ENCODE results near the gene CDKAL1. TPM values are rescaled to one million over a fixed set of nuclear protein-coding genes. Genes with fewer than 3 reads are reported as not detected.
"Not testable (repeated sequence)": the region's sequence is repeated elsewhere in the genome, so short reads cannot be mapped to it uniquely, and the experiment has no call there.

Gene CDKAL1
- total and polyA plus RNA-seq, 11 donors, result 3.2 to 14.3 (median 9.3) TPM

DNA sequence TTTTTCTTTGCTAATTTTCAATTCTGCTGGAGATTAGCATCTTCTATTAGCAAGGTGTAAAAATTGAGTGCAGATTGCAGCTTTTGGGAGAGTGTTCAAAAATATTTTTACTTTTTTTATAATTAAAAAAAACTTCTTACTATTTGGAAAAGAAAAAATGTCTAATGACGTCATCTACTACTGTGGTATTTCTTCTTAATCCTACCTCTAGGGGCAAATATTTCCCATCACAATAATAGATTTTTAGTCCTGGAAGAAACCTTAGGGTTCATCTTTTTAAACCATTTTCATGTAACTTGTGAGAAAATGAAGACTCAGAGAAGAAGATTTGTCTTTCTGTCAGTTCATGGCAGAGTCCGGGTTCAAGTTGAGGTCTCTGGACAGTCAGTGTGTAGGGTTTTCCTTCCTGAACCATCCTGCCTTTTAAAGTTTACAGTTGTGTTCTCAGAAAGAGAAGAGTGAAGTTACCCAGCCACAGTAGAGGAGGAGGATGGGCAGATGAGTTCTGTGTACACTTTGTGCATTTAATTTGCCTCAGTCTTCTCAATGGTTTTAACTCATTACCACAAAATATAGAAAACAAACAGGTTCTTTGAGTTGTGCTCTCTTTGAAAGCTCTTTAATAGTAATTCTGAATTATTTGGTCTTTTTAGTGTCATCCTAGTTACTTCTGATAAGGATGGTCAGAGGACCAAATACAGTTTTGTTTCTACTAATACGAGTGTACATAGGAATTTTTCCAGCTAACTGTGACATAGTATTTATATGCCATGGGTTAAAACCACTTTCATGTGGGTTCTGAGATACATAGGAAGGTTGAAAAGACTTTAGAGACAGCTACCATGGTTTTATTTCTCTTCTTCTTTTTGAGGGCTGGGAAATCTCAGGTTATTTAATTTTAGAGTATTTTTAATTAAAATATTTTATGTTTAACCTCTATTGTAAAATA is 184.7 kb downstream of the CDKAL1 start:
- no peaks in the 10 kb centered on the region for H3K36me3 ChIP-seq
- WGBS, 4 donors, result 84 to 91% (median 88%) methylated on average over 3 of the region's 3 CpGs
- ATAC-seq, result no peak
- no peak for TF ChIP-seq POLR2A (IDR thresholded peaks at IDR 0.05)
- TF ChIP-seq, protein P1, sequence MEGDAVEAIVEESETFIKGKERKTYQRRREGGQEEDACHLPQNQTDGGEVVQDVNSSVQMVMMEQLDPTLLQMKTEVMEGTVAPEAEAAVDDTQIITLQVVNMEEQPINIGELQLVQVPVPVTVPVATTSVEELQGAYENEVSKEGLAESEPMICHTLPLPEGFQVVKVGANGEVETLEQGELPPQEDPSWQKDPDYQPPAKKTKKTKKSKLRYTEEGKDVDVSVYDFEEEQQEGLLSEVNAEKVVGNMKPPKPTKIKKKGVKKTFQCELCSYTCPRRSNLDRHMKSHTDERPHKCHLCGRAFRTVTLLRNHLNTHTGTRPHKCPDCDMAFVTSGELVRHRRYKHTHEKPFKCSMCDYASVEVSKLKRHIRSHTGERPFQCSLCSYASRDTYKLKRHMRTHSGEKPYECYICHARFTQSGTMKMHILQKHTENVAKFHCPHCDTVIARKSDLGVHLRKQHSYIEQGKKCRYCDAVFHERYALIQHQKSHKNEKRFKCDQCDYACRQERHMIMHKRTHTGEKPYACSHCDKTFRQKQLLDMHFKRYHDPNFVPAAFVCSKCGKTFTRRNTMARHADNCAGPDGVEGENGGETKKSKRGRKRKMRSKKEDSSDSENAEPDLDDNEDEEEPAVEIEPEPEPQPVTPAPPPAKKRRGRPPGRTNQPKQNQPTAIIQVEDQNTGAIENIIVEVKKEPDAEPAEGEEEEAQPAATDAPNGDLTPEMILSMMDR (IDR thresholded peaks at IDR 0.05), result no peak
- intact Hi-C loops (cut with DNase I), result no loop called here
- DNase-seq, result no peak
- peaks cover 0 to 5% (median 0%) of the 10 kb centered on the region in 12 donors for H3K9me3 ChIP-seq
- no peak overlapping the region for H3K27ac ChIP-seq
- H3K4me3 ChIP-seq, result no peak overlapping the region
- no peaks in the 10 kb centered on the region for H3K27me3 ChIP-seq
- H3K4me1 ChIP-seq, result no peaks in the 10 kb centered on the region

DNA sequence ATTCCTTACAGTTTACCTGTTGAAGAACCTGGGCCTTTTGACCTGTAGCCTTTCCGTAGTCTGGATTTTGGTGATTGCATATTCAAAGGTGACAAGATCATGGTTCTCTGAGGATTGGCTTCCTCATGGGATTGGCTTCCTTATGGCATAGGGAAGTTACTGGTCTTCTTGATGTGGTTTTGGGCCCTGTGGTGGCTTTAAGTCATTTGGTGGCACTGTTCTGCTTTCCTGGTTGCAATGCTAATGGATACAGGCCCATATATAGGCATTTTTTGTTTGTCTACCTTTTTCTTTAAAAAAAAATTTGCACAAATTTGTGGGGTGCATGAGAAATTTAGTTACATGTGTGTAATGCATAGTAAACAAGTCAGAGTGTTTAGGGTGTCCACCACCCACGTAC is 185.7 kb downstream of the CDKAL1 start:
- Histone ChIP-seq H3K4me1 (no peaks in the 10 kb centered on the region), H3K9me3 (peaks cover 0 to 5% (median 0%) of the 10 kb centered on the region in 12 donors), H3K36me3 (no peaks in the 10 kb centered on the region), H3K4me3 (no peak overlapping the region), H3K27me3 (no peaks in the 10 kb centered on the region), H3K27ac (no peak overlapping the region)
- intact Hi-C loops (cut with DNase I), result no loop called here
- ATAC-seq, result no peak
- DNase-seq, result no peak
- 95 to 98% (median 96%) methylated on average over 2 of the region's 2 CpGs for WGBS, 4 donors
- no peak for TF ChIP-seq POLR2A (IDR thresholded peaks at IDR 0.05)
- TF ChIP-seq, protein P1 (IDR thresholded peaks at IDR 0.05), result no peak

DNA sequence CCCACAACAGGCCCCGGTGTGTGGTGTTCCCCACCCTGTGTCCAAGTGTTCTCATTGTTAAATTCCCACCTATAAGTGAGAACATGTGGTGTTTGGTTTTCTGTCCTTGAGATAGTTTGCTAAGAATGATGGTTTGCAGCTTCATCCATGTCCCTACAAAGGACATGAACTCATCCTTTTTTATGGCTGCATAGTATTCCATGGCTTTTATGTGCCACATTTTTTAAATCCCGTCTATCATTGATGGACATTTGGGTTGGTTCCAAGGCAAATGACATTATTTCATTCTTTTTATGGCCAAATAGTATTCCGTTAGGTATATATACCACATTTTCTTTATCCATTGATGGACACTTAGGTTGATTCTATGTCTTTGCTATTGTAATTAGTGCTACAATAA is 186.9 kb downstream of the CDKAL1 start:
- H3K4me3 ChIP-seq; H3K27ac ChIP-seq; H3K9me3 ChIP-seq; DNase-seq; H3K4me1 ChIP-seq; intact Hi-C loops (cut with DNase I); H3K36me3 ChIP-seq; H3K27me3 ChIP-seq; ATAC-seq: not testable (repeated sequence)
- WGBS, 4 donors, result 65 to 89% (median 66%) methylated on average over 3 of the region's 3 CpGs

DNA sequence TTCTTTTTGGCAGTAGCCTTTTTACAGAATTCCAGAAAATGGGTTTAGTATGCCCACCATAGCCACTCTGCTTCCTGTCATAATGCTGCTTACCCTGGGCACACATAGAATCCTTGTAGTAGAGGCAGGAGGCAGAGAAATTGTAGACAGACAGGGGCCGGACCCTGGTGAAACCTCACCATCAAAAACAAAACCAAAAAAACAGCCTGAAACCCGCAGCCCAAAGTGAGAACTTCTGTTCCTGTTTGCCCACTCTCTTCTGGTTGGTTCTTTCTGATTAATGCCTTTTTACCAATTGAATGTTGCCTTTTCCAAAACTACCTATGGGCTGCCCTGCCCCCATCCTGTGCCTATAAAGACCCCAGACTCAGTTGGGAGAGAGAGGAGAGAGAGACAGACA is 188.2 kb downstream of the CDKAL1 start:
- Histone ChIP-seq H3K36me3 (no peaks in the 10 kb centered on the region), H3K4me3 (no peak overlapping the region), H3K4me1 (no peaks in the 10 kb centered on the region), H3K27ac (no peak overlapping the region), H3K9me3 (peaks cover 0 to 5% (median 0%) of the 10 kb centered on the region in 12 donors), H3K27me3 (no peaks in the 10 kb centered on the region)
- TF ChIP-seq, protein P1 (IDR thresholded peaks at IDR 0.05), result no peak
- TF ChIP-seq POLR2A (IDR thresholded peaks at IDR 0.05), result no peak
- WGBS, 4 donors, result 99 to 100% (median 100%) methylated on average over 2 of the region's 2 CpGs
- intact Hi-C loops (cut with DNase I), result no loop called here
- no peak for DNase-seq
- no peak for ATAC-seq
